Endometrial microvascular endothelial cells (primary cell): Measurements from ENCODE around the gene SEMA4C. TPM values are rescaled to one million over a fixed set of nuclear protein-coding genes. Genes with fewer than 3 reads are reported as not detected.
"Not testable (repeated sequence)": the region's sequence is repeated elsewhere in the genome, so short reads cannot be mapped to it uniquely, and the experiment has no call there.

Experiments
- in situ Hi-C: cut with HindIII; loops from 2 replicates; pipeline ENCODE4 v1.10.0; 2017; ENCODE audit warnings: low sequenced_read_pairs, low pct_unique_long_range_greater_than_20kb; ENCODE audit errors: inconsistent ontology term
- total RNA-seq: library from RNA; depleted of rRNA; stranded (reverse); fragments of >200 nt; gene quantifications from one replicate; pipeline ENCODE4 v1.2.3, GENCODE V29; 2015; ENCODE audit errors: inconsistent ontology term

Gene SEMA4C
- total RNA-seq, 1 donor from 2014 or later, result 0.28 TPM

GRCh38 chr2:96870626-96871255 lies 861 bp upstream of the SEMA4C start:
- in situ Hi-C loops, result no loop called here

- in situ Hi-C loops, result no loop called here
These were observed 529 bp downstream of the SEMA4C start for GRCh38 chr2:96869281-96869821.

- in situ Hi-C loops, result no loop called here
These were observed 1.2 kb downstream of the SEMA4C start for GRCh38 chr2:96868555-96869280.

- in situ Hi-C loops, result no loop called here
These were observed 1.9 kb downstream of the SEMA4C start for GRCh38 chr2:96867756-96868554.

GRCh38 chr2:96866986-96867755 lies 2.7 kb downstream of the SEMA4C start:
- in situ Hi-C loops, result no loop called here

- in situ Hi-C loops, result no loop called here
These were observed 3.3 kb downstream of the SEMA4C start for GRCh38 chr2:96866586-96866985.

GRCh38 chr2:96866149-96866548 lies 3.7 kb downstream of the SEMA4C start:
- in situ Hi-C loops, result no loop called here

GRCh38 chr2:96865654-96866053 lies 4.2 kb downstream of the SEMA4C start:
- in situ Hi-C loops, result no loop called here

GRCh38 chr2:96864343-96865091 lies 5.4 kb downstream of the SEMA4C start:
- in situ Hi-C loops, result no loop called here

GRCh38 chr2:96863575-96864342 lies 6.1 kb downstream of the SEMA4C start:
- in situ Hi-C loops, result no loop called here

- in situ Hi-C loops, result not testable (repeated sequence)
These were observed 6.8 kb downstream of the SEMA4C start for GRCh38 chr2:96863056-96863455.

- in situ Hi-C loops, result no loop called here
These were observed 8.8 kb downstream of the SEMA4C start for GRCh38 chr2:96861074-96861473.

- in situ Hi-C loops, result no loop called here
These were observed 9.5 kb downstream of the SEMA4C start for GRCh38 chr2:96860065-96861029.

- in situ Hi-C loops, result no loop called here
These were observed 10.2 kb downstream of the SEMA4C start for GRCh38 chr2:96859681-96860064.

GRCh38 chr2:96859099-96859649 lies 10.7 kb downstream of the SEMA4C start:
- in situ Hi-C loops, result no loop called here

GRCh38 chr2:96857667-96858372 lies 12.1 kb downstream of the SEMA4C start, which contains the start of gene ANKRD39:
ANKRD39 (minus strand) TSS chr2:96858016; CDS start chr2:96857987, 29 bp downstream.
- in situ Hi-C loops, result no loop called here
